Pulmonary artery endothelial cell (primary cell): ENCODE results near the gene GLIPR1L2. TPM values are rescaled to one million over a fixed set of nuclear protein-coding genes. Genes with fewer than 3 reads are reported as not detected.
"Not testable (repeated sequence)": the region's sequence is repeated elsewhere in the genome, so short reads cannot be mapped to it uniquely, and the experiment has no call there.

Experiments used
- DNase-seq: peaks from one replicate; pipeline ENCODE4 v3.0.0-alpha.2; 2011; ENCODE audit warnings: low read depth, low spot score
- total RNA-seq: library from RNA; depleted of rRNA; stranded (reverse); fragments of >200 nt; gene quantifications from 2 replicates; pipeline ENCODE4 v1.2.3, GENCODE V29; 2014

GLIPR1L2 gene
- total RNA-seq, 1 donor from 2014 or later: 0.13 TPM

DNA sequence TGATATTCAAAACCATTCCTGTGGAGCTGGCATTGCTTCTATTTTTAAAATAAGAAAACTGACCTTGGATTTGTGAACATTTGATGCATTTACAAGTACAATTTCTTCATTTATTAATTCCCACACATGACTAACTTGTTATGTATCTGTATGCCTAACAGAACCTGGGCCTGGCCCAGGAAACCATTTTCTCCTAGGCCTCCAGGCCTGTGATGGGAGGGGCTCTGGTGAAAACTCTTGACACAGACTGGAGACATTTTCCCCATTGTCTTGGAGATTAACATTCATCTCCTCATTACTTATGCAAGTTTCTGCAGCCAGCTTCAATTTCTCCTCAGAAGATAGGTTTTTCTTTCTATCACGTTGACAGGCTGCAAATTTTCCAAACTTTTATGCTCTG, 42.0 kb downstream of the GLIPR1L2 start:
- DNase-seq: no peak

DNA sequence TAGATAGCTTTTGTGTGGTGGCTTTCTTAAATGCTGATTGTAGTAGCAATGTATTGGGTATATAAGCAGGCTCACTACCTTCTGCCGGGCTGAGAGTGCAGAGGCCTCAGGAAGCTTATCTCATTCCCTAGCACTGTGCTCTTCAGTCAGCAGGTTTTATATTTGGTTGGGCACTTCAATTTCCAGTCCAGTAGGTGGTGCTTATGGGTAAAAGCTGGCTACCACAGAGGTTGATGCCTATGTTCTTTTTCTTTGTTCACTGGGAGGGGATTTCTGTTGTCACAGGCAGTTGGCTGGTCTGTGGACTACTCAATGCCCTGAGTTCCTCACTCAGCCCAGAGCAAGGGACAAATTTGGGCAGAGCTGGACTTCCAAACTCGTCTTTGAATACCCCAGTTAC, 46.7 kb downstream of the GLIPR1L2 start:
- peak; percentile 20 for DNase-seq

DNA sequence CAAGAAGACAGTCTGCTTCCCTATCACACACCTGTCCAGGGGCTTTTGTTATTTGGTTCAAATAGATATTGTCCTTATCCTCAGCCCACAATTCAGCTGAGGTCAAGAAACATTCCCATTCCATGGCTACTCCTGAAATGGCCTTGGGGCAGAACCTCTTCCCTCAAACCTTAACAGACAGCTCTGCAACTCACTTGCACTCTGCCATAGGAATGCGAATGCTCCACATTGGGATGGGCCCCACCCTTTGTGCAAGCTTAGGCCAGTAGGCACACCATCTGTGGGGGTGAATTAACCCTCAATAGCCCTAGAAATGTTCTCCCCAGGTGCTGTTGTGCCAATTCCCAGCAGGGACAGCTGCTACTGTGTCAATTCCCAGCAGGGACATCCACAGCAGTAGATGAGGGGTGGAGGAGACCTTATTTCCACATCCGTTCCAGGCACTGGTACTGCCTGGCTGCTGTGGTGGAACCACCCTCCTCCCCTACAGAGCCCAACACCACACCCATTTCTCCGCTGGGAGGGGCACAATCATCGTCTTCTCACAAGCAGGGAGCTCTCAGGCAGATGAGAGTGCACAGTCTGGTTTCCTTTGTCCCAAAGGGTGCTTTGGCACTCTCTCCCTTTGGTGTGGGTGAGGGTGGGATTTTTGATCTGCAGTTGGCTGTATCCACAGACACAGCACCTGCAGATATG, 47.3 kb downstream of the GLIPR1L2 start:
- DNase-seq: no peak

DNA sequence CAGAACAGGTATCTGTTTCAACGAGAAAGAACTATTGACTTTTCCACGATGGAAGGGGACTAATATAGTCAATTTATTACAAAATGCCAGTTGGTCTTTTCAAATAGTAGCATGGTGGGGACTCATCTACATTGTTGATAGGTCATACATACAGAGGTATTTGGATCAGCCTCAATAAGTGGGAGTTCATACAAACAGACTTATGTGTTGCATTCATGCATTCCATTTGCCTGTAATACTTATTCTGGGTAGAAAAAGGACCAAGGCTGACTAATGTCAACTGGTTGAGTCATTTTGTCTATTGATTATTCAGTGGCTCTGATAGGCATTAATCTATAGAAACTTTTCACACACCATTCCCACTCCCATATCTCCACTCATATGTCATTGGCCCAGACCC, 48.2 kb downstream of the GLIPR1L2 start:
- DNase-seq: no peak

DNA sequence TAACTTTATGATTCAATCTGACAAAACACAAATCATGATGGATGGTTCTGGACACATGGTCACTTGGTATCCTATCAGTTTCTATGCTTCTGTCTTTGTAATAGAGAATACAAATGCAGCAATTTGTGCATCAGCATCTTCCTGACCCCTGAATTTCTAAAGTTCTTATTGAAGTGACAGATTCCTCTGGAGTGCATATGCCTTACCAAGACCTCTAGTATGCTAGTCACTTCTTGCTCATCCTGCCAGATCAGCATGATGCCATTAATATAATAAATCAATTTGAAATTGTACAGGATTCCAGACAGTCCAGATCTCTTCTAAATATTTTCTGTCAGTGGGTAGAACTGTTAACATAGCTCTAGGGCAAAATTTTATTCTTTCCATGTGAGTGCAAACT, 49.0 kb downstream of the GLIPR1L2 start:
- no peak for DNase-seq

DNA sequence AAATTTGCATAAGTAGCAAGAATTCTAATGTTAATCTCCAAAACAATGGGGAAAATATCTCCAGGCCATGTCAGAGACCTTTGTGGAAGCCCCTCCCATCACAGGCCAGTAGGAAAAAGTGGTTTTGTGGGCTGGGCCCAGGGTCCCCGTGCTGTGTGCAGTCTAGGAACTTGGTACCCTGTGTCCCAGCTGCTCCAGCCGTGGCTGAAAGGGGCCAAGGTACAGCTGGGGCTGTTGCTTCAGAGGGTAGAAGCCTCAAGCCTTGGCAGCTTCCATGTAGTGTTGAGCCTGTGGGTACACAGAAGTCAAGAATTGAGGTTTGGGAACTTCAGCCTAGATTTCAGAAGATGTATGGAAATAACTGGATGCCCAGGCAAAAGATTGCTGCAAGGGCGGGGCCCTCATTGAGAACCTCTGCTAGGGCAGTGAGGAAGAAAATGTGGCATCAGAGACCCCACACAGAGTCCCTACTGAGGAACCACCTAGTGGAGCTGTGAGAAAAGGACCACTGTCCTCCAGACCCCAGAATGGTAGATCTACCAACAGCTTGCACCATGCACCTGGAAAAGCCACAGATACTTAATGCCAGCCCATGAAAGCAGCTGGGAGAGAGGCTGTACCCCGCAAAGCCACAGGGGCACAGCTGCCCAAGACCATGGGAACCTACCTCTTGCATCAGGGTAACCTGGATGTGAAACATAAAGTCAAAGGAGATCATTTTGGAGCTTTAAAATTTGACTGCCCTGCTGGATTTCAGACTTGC, 51.0 kb downstream of the GLIPR1L2 start:
- DNase-seq: not testable (repeated sequence)

DNA sequence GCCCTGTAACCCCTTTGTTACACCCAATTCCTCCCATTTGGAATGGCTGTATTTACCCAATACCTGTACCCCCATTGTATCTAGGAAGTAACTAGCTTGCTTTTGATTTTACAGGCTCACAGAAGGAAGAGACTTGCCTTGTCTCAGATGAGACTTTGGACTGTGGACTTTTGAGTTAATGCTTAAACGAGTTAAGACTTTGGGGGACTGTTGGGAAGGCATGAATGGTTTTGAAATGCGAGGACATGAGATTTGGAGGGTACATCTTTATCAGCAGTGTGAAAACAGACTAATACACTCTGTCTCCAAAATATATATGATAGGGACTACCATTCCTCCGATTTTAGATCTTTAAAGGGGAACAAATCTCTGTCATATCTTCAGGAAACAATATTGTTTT, 51.6 kb downstream of the GLIPR1L2 start:
- not testable (repeated sequence) for DNase-seq

DNA sequence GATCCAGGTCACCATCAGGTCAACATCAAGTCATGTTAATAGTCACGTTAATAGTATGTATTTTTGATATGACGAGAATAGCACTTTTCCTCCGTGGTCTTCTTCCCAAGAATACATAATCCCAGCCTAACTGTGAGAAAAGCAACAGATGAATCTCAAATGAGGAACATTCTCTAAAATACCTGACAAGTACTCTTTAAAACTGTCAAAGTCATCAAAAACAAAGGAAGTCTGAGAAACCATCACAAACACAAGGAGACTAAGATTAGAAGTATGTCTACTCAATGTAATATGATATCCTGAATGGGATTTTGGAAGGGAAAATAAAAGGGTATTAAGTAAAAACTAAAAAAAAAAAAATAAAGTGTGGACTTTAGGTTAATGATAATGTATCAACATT, 52.8 kb downstream of the GLIPR1L2 start:
- no peak for DNase-seq

DNA sequence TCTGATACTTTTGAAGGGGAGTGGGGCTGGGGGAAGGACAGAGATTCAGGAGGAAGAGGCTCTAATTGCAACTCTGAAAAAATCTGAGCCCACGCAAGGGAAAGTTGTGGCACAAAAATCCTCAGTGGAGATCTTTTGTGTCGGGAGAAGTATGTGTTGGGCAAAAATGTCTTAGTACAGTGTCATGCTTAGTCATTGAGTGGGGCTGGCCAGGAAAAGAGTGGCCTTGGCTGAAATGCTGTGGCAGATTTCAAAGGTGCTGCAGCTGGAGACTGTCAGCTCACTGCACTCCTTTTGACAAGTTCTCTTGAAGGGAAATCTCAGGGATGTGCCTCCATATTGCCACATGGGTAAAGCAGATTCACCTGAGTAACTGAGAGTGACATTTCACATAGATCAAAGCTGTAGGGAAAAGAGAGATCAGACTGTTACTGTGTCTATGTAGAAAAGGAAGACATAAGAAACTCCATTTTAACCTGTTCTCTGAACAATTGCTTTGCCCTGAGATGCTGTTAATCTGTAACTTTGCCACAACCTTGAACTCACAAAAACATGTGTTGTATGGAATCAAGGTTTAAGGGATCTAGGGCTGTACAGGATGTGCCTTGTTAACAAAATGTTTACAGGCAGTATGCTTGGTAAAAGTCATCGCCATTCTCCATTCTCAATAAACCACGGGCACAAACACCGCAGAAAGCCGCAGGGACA, 53.7 kb downstream of the GLIPR1L2 start:
- no peak for DNase-seq

DNA sequence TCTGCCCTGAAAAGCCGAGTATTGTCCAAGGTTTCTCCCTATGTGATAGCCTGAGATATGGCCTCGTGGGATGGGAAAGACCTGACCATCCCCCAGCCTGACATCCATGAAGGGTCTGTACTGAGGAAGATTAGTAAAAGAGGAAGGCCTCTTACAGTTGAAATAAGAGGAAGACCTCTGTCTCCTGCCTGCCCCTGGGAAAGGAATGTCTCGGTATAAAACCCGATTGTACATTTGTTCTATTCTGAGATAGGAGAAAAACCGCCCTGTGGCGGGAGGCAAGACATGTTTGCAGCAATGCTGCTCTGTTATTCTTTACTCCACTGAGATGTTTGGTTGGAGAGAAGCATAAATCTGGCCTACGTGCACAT, 54.2 kb downstream of the GLIPR1L2 start:
- DNase-seq: not testable (repeated sequence)

DNA sequence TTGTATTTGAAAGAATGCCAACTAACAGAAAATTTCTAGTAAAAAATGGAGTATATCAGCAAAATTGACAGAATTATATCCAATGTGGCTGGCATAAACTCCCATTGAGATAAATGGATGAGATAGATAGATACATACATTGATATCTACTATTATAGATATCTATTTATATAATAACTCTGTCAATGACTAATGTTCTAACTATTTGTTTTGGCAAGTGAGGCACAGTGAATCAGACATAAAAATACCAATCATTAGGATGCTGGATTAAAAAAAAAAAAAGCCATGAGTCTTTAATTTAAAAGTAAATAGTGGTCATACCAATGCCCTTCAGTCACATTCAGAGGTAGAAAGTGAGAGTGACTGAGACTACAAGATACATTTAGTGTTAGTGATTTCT, 56.0 kb downstream of the GLIPR1L2 start:
- DNase-seq: no peak

DNA sequence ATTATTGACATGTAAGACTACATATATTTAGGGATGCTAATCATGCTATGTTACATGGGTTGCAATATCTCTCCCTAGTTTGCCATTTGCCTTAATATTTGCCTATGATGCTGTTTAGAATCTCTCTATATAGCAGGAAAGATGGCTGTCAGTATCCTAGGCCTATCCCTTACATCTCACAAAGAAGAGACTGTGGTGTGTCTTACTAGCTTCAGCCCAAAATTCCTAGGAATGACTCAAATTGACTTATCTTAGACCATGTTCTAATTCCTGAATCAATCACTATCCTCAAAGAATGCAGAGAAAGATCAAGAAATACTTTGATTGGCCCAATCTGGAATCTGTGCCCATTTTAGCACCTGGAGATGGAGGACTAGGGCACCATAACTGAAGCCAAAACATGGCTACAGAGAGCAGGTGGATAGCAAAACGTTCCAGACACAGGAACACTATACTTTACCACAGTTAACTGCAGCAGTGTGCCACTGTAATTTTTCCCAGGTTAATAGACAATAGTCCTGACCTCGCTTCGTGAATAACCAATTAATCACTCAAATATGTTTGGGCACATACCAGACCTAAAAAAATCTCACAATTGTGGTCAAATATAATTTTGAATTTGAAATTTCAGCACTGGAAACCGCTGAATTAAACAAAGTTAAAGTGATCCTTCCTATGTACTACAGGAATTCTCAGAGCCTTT, 57.0 kb downstream of the GLIPR1L2 start:
- no peak for DNase-seq

DNA sequence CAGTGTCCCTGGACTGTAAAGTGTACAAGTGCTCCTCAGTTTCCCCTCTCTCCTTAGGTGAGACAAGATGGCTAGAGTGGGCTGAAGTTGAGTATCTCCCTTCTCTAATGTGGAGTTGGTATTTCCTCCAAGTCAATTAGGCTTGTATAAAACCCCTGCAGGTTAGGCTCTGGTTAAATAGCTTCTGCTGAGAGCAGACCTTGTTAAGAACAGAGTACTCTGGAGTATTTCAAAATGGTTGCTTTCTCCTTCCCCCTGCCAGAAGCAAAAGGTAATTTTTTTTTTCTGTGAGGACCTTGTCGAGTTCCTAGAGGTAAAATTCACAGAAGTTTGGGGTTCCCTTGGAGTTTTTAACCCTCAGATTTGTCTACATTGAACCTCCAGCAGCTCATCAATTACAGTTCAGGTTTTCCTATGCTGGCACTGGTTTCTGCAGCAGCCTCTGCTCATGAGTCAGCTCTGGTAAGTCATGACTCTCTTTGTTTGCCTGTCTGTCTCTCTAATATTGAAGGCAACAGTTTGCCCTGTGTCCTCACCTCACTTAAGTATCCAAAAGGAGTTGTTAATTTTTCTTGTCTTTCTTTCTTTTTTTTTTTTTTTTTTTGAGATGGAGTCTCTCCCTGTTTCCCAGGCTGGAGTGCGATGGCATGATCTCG, 61.9 kb downstream of the GLIPR1L2 start:
- DNase-seq: no peak

DNA sequence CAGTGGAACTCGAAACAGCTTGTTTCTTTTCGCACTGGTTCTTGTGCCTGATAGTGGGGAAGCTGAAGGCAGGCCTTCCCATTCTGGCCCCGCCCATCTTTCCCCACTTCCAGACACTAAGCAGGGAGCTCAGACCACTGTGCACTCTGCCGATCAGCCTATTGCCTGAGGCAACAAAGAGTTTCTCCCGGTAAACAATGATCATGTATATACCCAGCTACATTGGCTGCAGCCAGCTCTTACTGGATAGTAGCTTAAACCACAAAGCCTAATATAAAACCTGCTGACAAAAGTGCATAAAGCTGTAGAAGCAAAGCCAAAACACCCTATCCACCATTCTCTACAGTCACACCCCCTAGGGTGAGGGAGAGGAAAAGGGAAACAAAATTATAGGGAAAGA, 65.0 kb downstream of the GLIPR1L2 start:
- DNase-seq: no peak

DNA sequence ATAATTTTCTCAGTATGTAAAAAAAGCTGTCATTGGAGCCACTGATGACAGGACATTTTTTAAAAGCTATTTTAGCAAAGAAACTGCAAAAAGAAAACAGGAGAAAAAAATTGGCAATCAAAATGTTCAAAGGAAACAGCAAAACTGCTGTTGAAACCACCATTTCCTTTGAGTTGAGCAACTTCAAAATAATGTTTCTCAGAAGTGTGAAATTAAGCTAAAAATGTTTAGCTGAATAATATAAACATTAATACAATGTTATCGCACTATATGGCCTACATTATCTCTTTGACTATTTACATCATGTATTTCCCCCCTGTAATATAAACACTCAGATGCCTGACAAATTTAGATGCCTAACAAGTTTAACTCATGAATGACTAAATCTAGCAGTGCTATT, 66.3 kb downstream of the GLIPR1L2 start:
- no peak for DNase-seq

DNA sequence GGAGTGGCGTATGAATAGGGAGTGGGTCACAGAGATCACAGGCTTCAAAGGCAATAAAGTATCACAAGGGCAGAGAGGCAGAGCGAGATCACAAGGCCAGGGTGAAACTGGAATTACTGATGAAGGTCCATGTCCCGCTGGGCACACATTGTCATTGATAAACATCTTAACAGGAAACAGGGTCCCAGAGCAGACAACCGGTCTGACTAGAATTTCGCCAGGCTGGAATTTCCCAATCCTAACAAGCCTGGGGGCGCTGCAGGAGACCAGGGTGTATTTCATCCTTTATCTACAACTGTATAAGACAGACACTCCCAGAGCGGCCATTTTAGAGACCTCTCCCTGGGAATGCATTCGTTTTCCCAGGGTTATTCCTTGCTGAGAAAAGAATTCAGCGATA, 67.0 kb downstream of the GLIPR1L2 start:
- DNase-seq: not testable (repeated sequence)

DNA sequence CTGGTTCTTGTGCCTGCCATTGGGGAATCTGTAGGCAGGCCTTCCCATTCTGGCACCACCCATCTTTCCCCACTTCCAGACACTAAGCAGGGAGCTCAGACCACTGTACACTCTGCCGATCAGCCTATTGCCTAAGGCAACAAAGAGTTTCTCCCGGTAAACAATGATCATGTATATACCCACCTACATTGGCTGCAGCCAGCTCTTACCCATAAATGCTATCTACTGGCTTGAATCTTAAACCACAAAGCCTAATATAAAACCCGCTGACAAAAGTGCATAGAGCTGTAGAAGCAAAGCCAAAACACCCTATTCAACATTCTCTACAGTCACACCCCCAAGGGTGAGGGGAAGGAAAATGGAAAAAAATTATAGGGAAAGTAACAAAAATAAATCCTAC, 68.9 kb downstream of the GLIPR1L2 start:
- no peak for DNase-seq

DNA sequence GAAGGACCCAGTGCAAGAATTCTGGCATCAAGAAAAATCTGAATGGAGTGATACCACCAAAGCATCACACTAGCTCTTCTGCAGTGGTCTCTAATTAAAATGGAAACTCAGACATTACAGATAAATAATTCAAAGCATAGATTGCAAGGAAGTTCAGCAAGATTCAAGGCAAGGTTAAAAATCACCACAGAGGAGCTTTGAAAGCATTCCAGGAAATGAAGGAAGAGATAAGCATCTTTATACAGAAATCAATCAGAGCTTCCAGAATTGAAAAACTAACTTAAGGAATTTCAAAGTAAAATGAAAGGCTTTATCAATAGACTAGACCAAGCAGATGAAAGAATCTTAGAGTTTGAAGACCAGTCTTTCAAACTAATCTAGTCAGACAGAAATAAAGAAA, 69.3 kb downstream of the GLIPR1L2 start:
- no peak for DNase-seq

DNA sequence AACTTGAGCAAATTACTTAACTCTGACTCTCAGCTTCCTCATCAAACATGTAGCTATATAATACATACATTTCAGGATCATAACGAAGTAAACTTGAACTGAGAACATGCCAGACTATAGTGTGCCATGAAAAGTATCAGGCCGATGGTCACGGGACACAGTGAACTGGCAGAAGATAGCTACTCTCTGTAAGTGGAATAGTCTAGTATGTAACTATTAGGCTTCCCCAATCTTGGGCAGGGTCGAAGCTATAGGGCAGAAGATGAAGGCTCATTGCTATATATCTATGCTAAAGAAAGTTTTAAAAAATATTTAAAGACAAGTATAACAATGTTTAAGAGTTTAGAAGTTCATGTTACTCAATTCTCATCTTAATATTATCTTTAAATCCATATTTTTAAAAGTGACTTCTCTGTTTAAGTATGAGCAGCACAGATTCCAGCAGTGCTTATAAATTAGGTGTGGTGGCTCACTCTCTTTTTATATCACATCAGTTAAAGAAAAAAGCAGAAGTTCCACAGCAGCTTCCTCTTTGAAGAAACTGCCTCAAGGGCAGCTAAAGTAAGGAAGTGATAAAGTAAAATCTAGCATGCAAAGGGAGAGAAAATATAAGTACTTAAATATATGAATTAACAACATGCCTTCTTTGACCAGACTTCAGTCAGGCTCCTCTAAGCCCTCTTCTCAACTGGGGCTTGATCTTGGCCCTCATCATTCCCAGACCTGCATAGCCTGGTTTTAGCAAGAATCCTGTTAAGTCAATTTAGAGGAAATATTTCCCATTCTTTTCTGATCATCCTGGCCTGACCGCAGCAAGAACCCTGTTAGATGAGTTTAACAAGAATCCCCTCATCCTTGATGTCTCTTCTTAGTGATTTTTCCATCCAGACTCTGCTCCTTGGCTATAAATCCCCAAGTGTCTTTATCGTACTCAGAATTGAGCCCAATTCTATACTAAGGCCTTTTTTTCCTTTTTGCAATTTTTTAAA, 81.3 kb downstream of the GLIPR1L2 start:
- DNase-seq: no peak

DNA sequence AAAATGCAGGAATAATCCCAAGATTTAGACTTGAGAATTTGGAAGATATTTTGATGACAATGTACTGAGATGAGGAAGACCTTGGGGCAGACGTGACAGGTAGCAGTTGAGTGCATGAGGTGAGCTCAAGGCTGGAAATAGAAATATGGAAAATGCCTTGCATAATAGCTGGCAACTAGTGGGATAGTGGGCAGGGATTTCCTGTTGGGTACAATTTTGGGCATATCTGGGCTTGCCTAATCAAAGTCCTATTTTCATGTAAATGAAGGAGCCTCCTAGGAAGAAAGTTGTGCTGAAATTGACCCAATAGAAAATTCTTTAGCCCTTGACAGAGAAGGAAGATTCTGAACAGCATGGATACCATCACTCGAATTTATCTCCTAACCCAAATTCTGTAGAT, 83.2 kb downstream of the GLIPR1L2 start:
- DNase-seq: no peak
